WTC11 (cell line): Measurements from ENCODE around the gene MIAT. TPM values are rescaled to one million over a fixed set of nuclear protein-coding genes. Genes with fewer than 3 reads are reported as not detected.

Source experiments
- AFF4 ChIP-seq: sonication (generic); formaldehyde crosslinking; IDR thresholded peaks from 2 replicates; pipeline ENCODE4 v1.8.1; 2023; ENCODE audit warnings: mild to moderate bottlenecking, missing genetic modification reagents, borderline replicate concordance
- ATF1 ChIP-seq: sonication (generic); formaldehyde crosslinking; IDR thresholded peaks from 2 replicates; pipeline ENCODE4 v1.8.1; 2023; ENCODE audit warnings: mild to moderate bottlenecking, moderate library complexity, missing genetic modification reagents
- ATF2 ChIP-seq: sonication (generic); formaldehyde crosslinking; IDR thresholded peaks from 2 replicates; pipeline ENCODE4 v1.8.1; 2022; ENCODE audit warnings: low read depth, missing genetic modification reagents, borderline replicate concordance
- ATF3 ChIP-seq: sonication (generic); formaldehyde crosslinking; conservative IDR thresholded peaks from 2 replicates; pipeline ENCODE4 v1.8.1; 2022; ENCODE audit warnings: mild to moderate bottlenecking, missing genetic modification reagents
- ATF6 ChIP-seq: sonication (generic); formaldehyde crosslinking; IDR thresholded peaks from 2 replicates; pipeline ENCODE4 v1.8.1; 2023; ENCODE audit warnings: mild to moderate bottlenecking, missing genetic modification reagents
- CREB1 ChIP-seq: sonication (generic); formaldehyde crosslinking; IDR thresholded peaks from 2 replicates; pipeline ENCODE4 v1.8.0; 2023; ENCODE audit warnings: mild to moderate bottlenecking, missing genetic modification reagents
- CREM ChIP-seq: sonication (generic); formaldehyde crosslinking; IDR thresholded peaks from 2 replicates; pipeline ENCODE4 v1.8.1; 2022; ENCODE audit warnings: mild to moderate bottlenecking, missing genetic modification reagents, moderate library complexity
- E2F5 ChIP-seq: sonication (generic); formaldehyde crosslinking; IDR thresholded peaks from 2 replicates; pipeline ENCODE4 v1.8.1; 2022; ENCODE audit warnings: mild to moderate bottlenecking, moderate library complexity, missing genetic modification reagents
- ELF4 ChIP-seq: sonication (generic); formaldehyde crosslinking; IDR thresholded peaks from 2 replicates; pipeline ENCODE4 v1.8.1; 2022; ENCODE audit warnings: low read depth, mild to moderate bottlenecking, moderate library complexity, missing genetic modification reagents
- FOXJ3 ChIP-seq: sonication (generic); formaldehyde crosslinking; IDR thresholded peaks from 2 replicates; pipeline ENCODE4 v1.9.0; 2021; ENCODE audit warnings: missing genetic modification reagents, mild to moderate bottlenecking, borderline replicate concordance
- FOXP1 ChIP-seq: sonication (generic); formaldehyde crosslinking; IDR thresholded peaks from 2 replicates; pipeline ENCODE4 v1.8.0; 2022; ENCODE audit warnings: missing genetic modification reagents, mild to moderate bottlenecking, moderate library complexity, borderline replicate concordance
- GRHL2 ChIP-seq: fragments of 250-450 bp; sonication (Bioruptor Pico); IDR thresholded peaks from 2 replicates; pipeline ENCODE4 v1.8.0; 2022; ENCODE audit warnings: mild to moderate bottlenecking, moderate library complexity; ENCODE audit not compliant: insufficient replicate concordance, severe bottlenecking
- GTF2I ChIP-seq: fragments of 250-450 bp; sonication (Bioruptor Pico); conservative IDR thresholded peaks from 2 replicates; pipeline ENCODE4 v1.4.0; 2021; ENCODE audit warnings: mild to moderate bottlenecking
- HMGXB4 ChIP-seq: sonication (generic); formaldehyde crosslinking; IDR thresholded peaks from 2 replicates; pipeline ENCODE4 v1.8.1; 2023; ENCODE audit warnings: mild to moderate bottlenecking, moderate library complexity, missing genetic modification reagents
- IRF2 ChIP-seq: sonication (generic); formaldehyde crosslinking; IDR thresholded peaks from 2 replicates; pipeline ENCODE4 v1.8.0; 2022; ENCODE audit warnings: low read depth, missing genetic modification reagents, borderline replicate concordance
- JAZF1 ChIP-seq: fragments of 250-450 bp; sonication (Bioruptor Pico); IDR thresholded peaks from 2 replicates; pipeline ENCODE4 v1.9.0; 2021; ENCODE audit warnings: moderate library complexity, mild to moderate bottlenecking, inconsistent platforms
- NR3C1 ChIP-seq: sonication (generic); formaldehyde crosslinking; conservative IDR thresholded peaks from 2 replicates; pipeline ENCODE4 v1.8.1; 2023; ENCODE audit warnings: low read depth, mild to moderate bottlenecking, missing genetic modification reagents
- PRRX2 ChIP-seq: fragments of 250-450 bp; sonication (Bioruptor Pico); IDR thresholded peaks from 2 replicates; pipeline ENCODE4 v1.8.0; 2021; ENCODE audit warnings: mild to moderate bottlenecking
- RORB ChIP-seq: fragments of 250-450 bp; sonication (Bioruptor Pico); IDR thresholded peaks from 2 replicates; pipeline ENCODE4 v1.9.0; 2021; ENCODE audit warnings: mild to moderate bottlenecking
- SMAD3 ChIP-seq: sonication (generic); formaldehyde crosslinking; IDR thresholded peaks from 2 replicates; pipeline ENCODE4 v1.8.0; 2022; ENCODE audit warnings: missing genetic modification reagents, mild to moderate bottlenecking, borderline replicate concordance
- TCF7 ChIP-seq: sonication (generic); formaldehyde crosslinking; IDR thresholded peaks from 2 replicates; pipeline ENCODE4 v1.8.0; 2022; ENCODE audit warnings: mild to moderate bottlenecking, low read depth, missing genetic modification reagents, moderate library complexity
- ZNF263 ChIP-seq: sonication (generic); formaldehyde crosslinking; IDR thresholded peaks from 2 replicates; pipeline ENCODE4 v1.8.1; 2022; ENCODE audit warnings: low read depth, mild to moderate bottlenecking, moderate library complexity, missing genetic modification reagents
- ZNF416 ChIP-seq: fragments of 250-450 bp; sonication (Bioruptor Pico); IDR thresholded peaks from 2 replicates; pipeline ENCODE4 v1.9.0; 2021; ENCODE audit warnings: mild to moderate bottlenecking, inconsistent platforms
- ZNF423 ChIP-seq: fragments of 250-450 bp; sonication (Bioruptor Pico); IDR thresholded peaks from 2 replicates; pipeline ENCODE4 v2.1.2; 2022; ENCODE audit warnings: mild to moderate bottlenecking, moderate library complexity
- ZNF671 ChIP-seq: fragments of 250-450 bp; sonication (Bioruptor Pico); IDR thresholded peaks from 2 replicates; pipeline ENCODE4 v1.8.0; 2021; ENCODE audit warnings: mild to moderate bottlenecking
- total RNA-seq: library from RNA; stranded (reverse); gene quantifications from 3 replicates; pipeline ENCODE4 v1.2.3, GENCODE V29; 2021

MIAT gene
- total RNA-seq, 1 experiment from 2014 or later, result 50.7 TPM

GRCh38 chr22:26648011-26648497, 9.3 kb upstream of the MIAT start (continued):
- TF ChIP-seq ATF3 (CRISPR knock-in tag), result no peak
- TF ChIP-seq ATF6 (CRISPR knock-in tag), result no peak
- no peak for TF ChIP-seq FOXJ3 (CRISPR knock-in tag)
- no peak for TF ChIP-seq HMGXB4 (CRISPR knock-in tag)
- TF ChIP-seq ELF4 (CRISPR knock-in tag), result no peak
- no peak for TF ChIP-seq ATF2
- no peak for TF ChIP-seq PRRX2 (CRISPR knock-in tag)
- peak; percentile 88; the same call in 1 of the 2 replicates for TF ChIP-seq FOXP1
- TF ChIP-seq TCF7 (CRISPR knock-in tag), result no peak
- TF ChIP-seq CREM, result peak; percentile 52; the same call in 1 of the 2 replicates
- no peak for TF ChIP-seq IRF2
- TF ChIP-seq RORB (CRISPR knock-in tag), result no peak
- TF ChIP-seq AFF4 (CRISPR knock-in tag), result 0 out of 2 replicates have a peak, but pooled peaks have one; percentile 69
- TF ChIP-seq ZNF671 (CRISPR knock-in tag), result no peak
- TF ChIP-seq GRHL2 (CRISPR knock-in tag), result no peak
- no peak for TF ChIP-seq SMAD3
- TF ChIP-seq CREB1 (CRISPR knock-in tag), result no peak
- TF ChIP-seq ZNF416 (CRISPR knock-in tag), result no peak
- no peak for TF ChIP-seq ZNF263
- peak; percentile 53; the same call in 1 of the 2 replicates for TF ChIP-seq E2F5 (CRISPR knock-in tag)
- TF ChIP-seq GTF2I (CRISPR knock-in tag), result no peak
- peak; percentile 92 for TF ChIP-seq ZNF423 (CRISPR knock-in tag)
- no peak for TF ChIP-seq NR3C1
- no peak for TF ChIP-seq ATF1 (CRISPR knock-in tag)
- no peak for TF ChIP-seq JAZF1
